GM12878 (cell line): ENCODE data around the gene HSD11B1L.

Experiments used
- CEBPB ChIP-seq, 2 experiments: fragments of 150-350 bp in 1 of 2; IDR thresholded peaks; 2 replicates each; pipeline ENCODE4 v1.6.1; 2012 to 2014; ENCODE audit warnings: low read depth in 2 of 2, low read length in 2 of 2, borderline replicate concordance in 1 of 2, inconsistent platforms in 1 of 2
- EZH2 ChIP-seq: IDR thresholded peaks from 2 replicates; pipeline ENCODE4 v1.6.1; 2012; ENCODE audit warnings: low read depth, mild to moderate bottlenecking, control low read depth, inconsistent platforms, low read length, borderline replicate concordance; ENCODE audit not compliant: control insufficient read depth
- MYC ChIP-seq: IDR thresholded peaks from 2 replicates; pipeline ENCODE4 v1.6.1; 2011; ENCODE audit warnings: mild to moderate bottlenecking, low read length, moderate library complexity, inconsistent platforms; ENCODE audit not compliant: insufficient read depth, insufficient replicate concordance, insufficient read length, severe bottlenecking
- POLR2AphosphoS5 ChIP-seq: IDR thresholded peaks from 2 replicates; pipeline ENCODE4 v1.6.1; 2011; ENCODE audit warnings: mild to moderate bottlenecking, low read length, inconsistent platforms
- RFX5 ChIP-seq: IDR thresholded peaks from 2 replicates; pipeline ENCODE4 v1.6.1; 2011; ENCODE audit warnings: low read depth, low read length, improper control_type of control experiment
- SIN3A ChIP-seq: IDR thresholded peaks from 2 replicates; pipeline ENCODE4 v1.6.1; 2012; ENCODE audit warnings: low read depth, low read length, improper control_type of control experiment
- SRF ChIP-seq, 2 experiments: IDR thresholded peaks; 2 replicates each; pipeline ENCODE4 v1.6.1; 2011; ENCODE audit warnings: low read depth in 2 of 2, low read length in 2 of 2, mild to moderate bottlenecking in 1 of 2, moderate library complexity in 1 of 2
- TF ChIP-seq, protein P1 (sequence below): fragments of 450-650 bp; conservative IDR thresholded peaks from 2 replicates; pipeline ENCODE4 v1.6.1; 2017; ENCODE audit warnings: mild to moderate bottlenecking, moderate library complexity
- TF ChIP-seq, protein P2 (sequence below), 3 experiments: IDR thresholded peaks in 2 of 3; conservative IDR thresholded peaks in 1 of 3; 2 replicates each; pipeline ENCODE4 v1.5.1; 2011; ENCODE audit warnings: low read depth in 3 of 3, low read length in 3 of 3, mild to moderate bottlenecking in 3 of 3, control low read depth in 2 of 3, moderate library complexity in 2 of 3, inconsistent platforms in 1 of 3, mixed read lengths in 1 of 3; ENCODE audit not compliant: control insufficient read depth in 2 of 3, insufficient read depth in 1 of 3; ENCODE audit errors: extremely low read depth in 1 of 3
- TF ChIP-seq, protein P3 (sequence below): IDR thresholded peaks from 2 replicates; pipeline ENCODE4 v1.6.1; 2011; ENCODE audit warnings: mild to moderate bottlenecking, low read depth, low read length, moderate library complexity; ENCODE audit not compliant: insufficient replicate concordance

- TF ChIP-seq, protein P1, sequence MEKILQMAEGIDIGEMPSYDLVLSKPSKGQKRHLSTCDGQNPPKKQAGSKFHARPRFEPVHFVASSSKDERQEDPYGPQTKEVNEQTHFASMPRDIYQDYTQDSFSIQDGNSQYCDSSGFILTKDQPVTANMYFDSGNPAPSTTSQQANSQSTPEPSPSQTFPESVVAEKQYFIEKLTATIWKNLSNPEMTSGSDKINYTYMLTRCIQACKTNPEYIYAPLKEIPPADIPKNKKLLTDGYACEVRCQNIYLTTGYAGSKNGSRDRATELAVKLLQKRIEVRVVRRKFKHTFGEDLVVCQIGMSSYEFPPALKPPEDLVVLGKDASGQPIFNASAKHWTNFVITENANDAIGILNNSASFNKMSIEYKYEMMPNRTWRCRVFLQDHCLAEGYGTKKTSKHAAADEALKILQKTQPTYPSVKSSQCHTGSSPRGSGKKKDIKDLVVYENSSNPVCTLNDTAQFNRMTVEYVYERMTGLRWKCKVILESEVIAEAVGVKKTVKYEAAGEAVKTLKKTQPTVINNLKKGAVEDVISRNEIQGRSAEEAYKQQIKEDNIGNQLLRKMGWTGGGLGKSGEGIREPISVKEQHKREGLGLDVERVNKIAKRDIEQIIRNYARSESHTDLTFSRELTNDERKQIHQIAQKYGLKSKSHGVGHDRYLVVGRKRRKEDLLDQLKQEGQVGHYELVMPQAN, result no peak
- TF ChIP-seq, protein P2, sequence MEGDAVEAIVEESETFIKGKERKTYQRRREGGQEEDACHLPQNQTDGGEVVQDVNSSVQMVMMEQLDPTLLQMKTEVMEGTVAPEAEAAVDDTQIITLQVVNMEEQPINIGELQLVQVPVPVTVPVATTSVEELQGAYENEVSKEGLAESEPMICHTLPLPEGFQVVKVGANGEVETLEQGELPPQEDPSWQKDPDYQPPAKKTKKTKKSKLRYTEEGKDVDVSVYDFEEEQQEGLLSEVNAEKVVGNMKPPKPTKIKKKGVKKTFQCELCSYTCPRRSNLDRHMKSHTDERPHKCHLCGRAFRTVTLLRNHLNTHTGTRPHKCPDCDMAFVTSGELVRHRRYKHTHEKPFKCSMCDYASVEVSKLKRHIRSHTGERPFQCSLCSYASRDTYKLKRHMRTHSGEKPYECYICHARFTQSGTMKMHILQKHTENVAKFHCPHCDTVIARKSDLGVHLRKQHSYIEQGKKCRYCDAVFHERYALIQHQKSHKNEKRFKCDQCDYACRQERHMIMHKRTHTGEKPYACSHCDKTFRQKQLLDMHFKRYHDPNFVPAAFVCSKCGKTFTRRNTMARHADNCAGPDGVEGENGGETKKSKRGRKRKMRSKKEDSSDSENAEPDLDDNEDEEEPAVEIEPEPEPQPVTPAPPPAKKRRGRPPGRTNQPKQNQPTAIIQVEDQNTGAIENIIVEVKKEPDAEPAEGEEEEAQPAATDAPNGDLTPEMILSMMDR (IDR thresholded peaks at IDR 0.05 in 2 of 3, conservative IDR thresholded peaks at IDR 0.05 in 1 of 3; ENCODE audit: control insufficient read depth in 2 of 3, extremely low read depth in 1 of 3, insufficient read depth in 1 of 3, low read depth in 3 of 3, low read length in 3 of 3), result no peak
- TF ChIP-seq SRF (IDR thresholded peaks at IDR 0.05; ENCODE audit: low read depth in 2 of 2, low read length in 2 of 2) (no peak), POLR2AphosphoS5 (peak; percentile 16; the same call in 1 of the 2 replicates), EZH2 (no peak), RFX5 (no peak), MYC (no peak), SIN3A (no peak), CEBPB (IDR thresholded peaks at IDR 0.05; ENCODE audit: borderline replicate concordance in 1 of 2, low read depth in 2 of 2, low read length in 2 of 2) (no peak)
- TF ChIP-seq, protein P3, sequence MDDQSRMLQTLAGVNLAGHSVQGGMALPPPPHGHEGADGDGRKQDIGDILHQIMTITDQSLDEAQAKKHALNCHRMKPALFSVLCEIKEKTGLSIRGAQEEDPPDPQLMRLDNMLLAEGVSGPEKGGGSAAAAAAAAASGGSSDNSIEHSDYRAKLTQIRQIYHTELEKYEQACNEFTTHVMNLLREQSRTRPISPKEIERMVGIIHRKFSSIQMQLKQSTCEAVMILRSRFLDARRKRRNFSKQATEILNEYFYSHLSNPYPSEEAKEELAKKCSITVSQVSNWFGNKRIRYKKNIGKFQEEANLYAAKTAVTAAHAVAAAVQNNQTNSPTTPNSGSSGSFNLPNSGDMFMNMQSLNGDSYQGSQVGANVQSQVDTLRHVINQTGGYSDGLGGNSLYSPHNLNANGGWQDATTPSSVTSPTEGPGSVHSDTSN, result no peak
These were observed 15.6 kb downstream of the HSD11B1L start for GRCh38 chr19:5696196-5697021.
